ENCODE measurements around the gene MORC2.

DNA sequence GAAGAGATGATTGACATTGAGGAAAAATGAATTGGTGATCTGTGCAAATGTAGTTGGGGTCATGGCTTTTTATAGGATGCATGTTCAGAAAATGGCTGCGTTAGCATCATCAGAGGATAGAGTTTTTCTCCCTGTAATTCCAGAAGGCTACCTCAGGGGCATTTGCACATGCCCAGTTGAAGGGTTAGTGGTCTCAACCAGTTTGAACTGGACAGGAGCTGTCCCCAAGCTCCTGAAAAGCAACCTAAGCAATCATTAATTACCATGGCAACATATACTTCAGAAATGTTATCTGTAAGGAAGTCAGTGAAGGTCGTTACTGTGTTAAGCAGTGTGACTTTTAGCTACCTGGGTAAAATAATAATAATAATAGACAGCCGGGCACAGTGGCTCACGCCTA, 29.8 kb upstream of the MORC2 start:
- TF ChIP-seq SUZ12 (IDR thresholded peaks at IDR 0.05; ENCODE audit: extremely low read depth, insufficient read depth, insufficient read length), result no peak
- TF ChIP-seq YY1 (IDR thresholded peaks at IDR 0.05; ENCODE audit: insufficient read depth, insufficient read length), result no peak
- TF ChIP-seq ZNF274 (IDR thresholded peaks at IDR 0.05; ENCODE audit: low read depth, low read length), result no peak

Data from NT2/D1 (cell line).